T-helper 2 cell treated with Interferon-gamma antibody and Interleukin-4, amounts not matched to agents 100 ng/mL and 5 ng/mL, for 36 hours (primary cell): ENCODE data around the gene CLEC16A. TPM values are rescaled to one million over a fixed set of nuclear protein-coding genes. Genes with fewer than 3 reads are reported as not detected.

Experiments
- intact Hi-C: fragments of 100-400 bp; cut with micrococcal nuclease; formaldehyde crosslinking; loops from one replicate; pipeline ENCODE4 v1.15.1; 2023
- total RNA-seq: library from RNA; stranded (reverse); gene quantifications from 2 replicates; pipeline ENCODE4 v1.2.3, GENCODE V29; 2022

The CLEC16A gene
- total RNA-seq, 1 donor from 2014 or later, result 31.0 TPM

DNA sequence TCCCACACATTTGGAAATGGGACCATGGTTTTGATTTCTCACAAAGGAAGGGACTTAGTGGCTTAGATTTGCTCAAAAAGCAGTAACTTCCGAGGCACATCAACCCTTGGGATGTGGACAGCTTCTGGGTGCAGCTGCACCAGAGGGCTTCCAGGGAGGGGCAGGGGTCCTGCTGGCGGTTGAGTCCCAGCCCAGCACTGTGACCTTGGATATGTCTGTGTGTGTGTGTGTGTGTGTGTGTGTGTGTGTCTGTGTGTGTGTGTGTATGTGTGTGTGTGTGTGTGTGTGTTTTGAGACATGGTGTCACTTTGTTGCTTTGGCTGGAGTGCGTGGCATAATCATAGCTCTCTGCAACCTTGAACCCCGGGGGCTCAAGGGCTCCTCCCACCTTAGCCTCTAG lies 130.8 kb downstream of the CLEC16A start:
- intact Hi-C loops, result no loop called here

DNA sequence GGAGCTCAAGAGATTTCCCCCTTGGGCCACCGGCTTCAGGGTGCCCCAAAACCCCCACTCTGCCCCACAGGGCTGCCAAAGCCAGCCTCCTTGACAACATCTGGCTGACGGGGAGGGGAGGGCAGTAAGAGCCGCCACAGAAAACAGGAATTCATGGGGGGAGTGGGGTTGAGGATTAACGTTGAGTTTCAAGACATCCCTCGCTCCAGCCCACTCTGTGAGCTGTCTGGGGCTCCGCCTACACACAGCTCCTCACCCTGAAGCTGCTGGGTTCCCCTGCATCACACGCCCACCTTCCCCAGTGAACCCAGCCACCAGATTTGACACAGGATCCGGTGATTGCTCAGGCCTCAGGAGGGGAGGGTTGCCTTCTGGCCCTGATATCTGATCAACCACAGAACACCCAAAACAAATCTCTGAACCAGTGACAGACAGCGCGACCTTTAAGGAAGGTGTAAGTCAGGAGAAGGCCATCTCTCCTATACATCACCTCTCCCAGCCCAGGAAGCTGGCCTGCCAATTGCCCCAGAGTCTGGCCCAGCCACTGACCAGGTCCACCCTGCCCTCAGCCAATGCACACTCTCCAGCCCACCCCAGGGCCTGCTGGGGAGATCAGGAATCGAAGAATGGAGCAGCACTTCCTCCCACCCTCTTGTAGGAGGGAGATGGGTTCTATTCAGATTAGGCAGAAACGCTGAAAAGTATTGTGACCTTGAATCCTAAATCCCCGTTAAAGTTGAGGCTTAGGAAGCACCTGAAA lies 132.1 kb downstream of the CLEC16A start:
- intact Hi-C loops, result loop anchor here (1.0 to 2.0 kb wide), 2 partner anchors 18 to 24 kb away; no protein-coding TSS in a partner anchor

DNA sequence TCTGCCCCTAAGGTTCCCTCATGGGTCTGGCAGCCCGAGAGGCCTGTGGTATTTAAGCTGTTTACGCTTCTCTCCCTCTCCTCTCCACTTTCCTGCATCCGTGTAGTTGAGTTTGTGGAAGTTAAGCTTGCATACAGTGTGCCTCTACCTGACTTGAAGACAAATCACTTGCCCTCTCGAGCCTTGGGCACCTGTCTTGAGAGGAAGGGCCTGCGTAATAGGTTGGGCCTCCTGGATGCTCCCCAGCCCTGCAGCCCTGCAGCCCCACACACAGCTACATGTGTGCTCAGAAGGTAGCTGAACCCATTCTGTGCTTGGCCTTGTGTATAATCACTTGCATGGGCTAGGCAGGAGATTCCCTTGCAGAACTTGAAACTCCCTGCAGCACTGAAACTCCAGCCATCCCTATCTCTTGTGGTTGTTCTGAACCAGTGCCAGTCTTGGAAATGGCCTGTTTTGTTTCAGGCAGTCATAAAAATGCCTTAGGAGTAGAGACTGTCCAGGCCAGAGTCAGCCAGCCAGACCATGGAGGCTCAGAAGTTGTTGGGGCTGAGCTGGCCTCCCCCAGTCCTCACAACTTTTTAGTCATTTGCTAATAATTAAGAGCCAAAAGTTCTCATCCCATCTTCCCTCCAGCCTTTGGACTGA lies 134.6 kb downstream of the CLEC16A start:
- intact Hi-C loops, result no loop called here

GRCh38 chr16:11079652-11080187 lies 135.4 kb downstream of the CLEC16A start:
- intact Hi-C loops, result no loop called here

- intact Hi-C loops, result no loop called here
Observed at GRCh38 chr16:11080327-11080967, 136.1 kb downstream of the CLEC16A start.

DNA sequence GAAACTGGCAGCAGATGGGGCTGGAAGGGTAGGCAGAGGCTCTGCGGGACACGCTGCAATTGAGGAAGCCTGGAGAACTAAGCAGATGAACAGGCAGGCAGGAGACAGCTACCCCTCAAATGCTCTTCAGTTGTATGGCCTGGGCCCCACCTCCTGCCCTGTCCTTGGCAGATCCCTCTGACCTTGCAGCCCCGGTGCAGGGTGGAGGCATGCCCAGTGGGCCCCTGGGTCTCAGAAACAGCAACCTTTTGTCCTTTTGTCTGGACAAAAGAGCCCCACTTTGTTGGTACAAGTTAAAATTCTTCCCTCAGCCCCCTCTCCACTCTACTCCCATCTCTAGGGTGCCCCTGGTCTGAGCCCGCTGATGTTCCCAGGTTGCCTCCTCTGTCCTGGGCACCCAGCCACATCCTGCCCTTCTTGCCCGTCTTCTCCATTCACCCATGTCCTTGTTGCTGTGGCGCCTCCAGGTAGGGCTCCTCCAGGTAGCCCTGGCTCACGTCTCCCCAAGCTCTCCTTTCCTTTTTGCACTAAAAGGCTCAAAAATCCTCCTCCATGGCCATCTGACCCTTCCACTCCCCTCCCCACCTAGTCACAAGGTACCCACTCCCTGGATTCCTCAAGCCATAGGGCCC lies 136.8 kb downstream of the CLEC16A start:
- intact Hi-C loops, result no loop called here

GRCh38 chr16:11082108-11082859 lies 137.9 kb downstream of the CLEC16A start:
- intact Hi-C loops, result no loop called here

DNA sequence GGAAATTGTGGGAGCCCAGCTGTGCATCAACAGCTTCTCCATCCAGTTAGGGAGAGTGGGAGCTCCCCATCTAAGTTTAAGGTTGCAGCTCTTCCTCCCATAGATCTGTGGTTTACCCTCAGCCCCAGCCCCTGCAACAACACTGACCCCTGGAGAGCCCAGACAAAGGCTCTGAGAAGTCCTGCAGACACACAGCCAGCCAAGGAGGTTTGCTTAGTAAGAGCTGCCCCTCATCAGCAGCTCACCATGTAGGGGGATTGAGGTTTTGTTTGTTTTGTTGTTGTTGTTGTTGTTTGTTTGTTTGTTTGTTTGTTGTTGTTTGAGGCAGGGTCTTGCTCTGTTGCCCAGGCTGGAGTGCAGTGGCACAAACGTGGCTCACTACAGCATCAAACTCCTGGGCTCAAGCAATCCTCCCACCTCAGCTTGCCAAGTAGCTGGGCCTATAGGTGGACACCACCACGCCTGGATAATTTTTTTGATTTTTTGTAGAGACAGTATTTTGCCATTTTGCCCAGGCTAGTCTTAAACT lies 138.6 kb downstream of the CLEC16A start:
- intact Hi-C loops, result no loop called here

GRCh38 chr16:11084484-11084875 lies 140.1 kb downstream of the CLEC16A start:
- intact Hi-C loops, result no loop called here

GRCh38 chr16:11084876-11085485 lies 140.6 kb downstream of the CLEC16A start:
- intact Hi-C loops, result no loop called here

DNA sequence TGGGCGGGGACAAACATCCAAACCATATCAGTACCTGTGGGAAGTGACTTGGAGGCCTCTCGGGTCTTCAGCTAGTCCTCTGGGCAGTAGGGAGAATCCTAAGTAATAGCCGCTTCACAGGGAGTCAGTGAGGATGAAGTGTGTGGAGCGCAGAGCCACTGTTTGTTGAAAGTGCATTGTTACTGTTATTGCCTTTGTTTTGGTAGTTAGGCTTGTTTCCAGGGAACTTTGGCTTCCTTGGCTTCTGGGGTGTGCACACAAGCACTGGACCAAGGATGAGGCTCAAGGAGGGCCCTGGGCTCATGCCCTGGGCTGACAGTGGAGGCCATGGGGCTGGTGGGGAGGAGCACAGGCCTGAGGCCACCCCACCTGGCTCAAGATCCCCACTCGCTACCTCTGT lies 141.6 kb downstream of the CLEC16A start:
- intact Hi-C loops, result no loop called here

GRCh38 chr16:11087691-11088073 lies 143.3 kb downstream of the CLEC16A start:
- intact Hi-C loops, result no loop called here

GRCh38 chr16:11088074-11088730 lies 143.8 kb downstream of the CLEC16A start:
- intact Hi-C loops, result no loop called here

- intact Hi-C loops, result no loop called here
Observed at GRCh38 chr16:11088831-11089230, 144.5 kb downstream of the CLEC16A start.

DNA sequence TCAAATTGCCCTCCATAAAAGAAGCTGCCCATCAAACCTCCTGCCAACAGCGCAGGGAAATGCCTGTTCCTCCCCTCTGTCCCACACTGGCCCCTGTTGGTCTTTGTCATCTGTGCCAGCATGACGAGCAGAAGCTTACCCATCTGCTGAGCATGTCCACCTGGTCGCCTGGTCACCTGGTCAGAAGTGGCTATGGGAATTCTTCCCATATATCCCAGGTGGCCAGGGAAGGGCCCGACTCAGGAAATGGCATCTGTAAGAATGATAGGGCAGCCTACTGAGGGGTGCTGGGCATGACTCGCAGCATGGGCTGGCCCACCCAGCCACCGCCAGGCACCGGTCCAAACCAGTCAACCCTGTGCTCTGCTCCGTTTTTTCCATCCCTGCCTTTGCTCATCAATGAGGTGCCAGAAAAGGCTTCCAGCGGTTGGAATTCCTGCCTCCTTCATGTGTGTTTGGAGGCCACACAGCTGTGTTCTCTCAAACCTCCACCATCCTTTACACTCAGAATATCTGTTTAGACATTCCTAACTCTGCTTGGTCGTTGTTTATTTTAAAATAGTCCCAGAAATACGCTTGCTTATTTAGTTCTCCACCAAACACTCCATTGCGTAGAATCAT lies 145.2 kb downstream of the CLEC16A start:
- intact Hi-C loops, result no loop called here

- intact Hi-C loops, result no loop called here
Observed at GRCh38 chr16:11090232-11090631, 145.9 kb downstream of the CLEC16A start.

- intact Hi-C loops, result no loop called here
Observed at GRCh38 chr16:11091021-11091785, 146.8 kb downstream of the CLEC16A start.

GRCh38 chr16:11092788-11093571 lies 148.6 kb downstream of the CLEC16A start:
- intact Hi-C loops, result no loop called here
